Heart right ventricle (tissue), 16 donors: ENCODE data around the gene PRKAG2. TPM values are rescaled to one million over a fixed set of nuclear protein-coding genes. Genes with fewer than 3 reads are reported as not detected.

Experiments used
- ATAC-seq, 8 donors: fragments of 200-7000 bp; cut with Tn5 transposase; one replicate each; pipeline ENCODE4 v1.9.1; 2020; ENCODE audit warnings: mild to moderate bottlenecking in 8 of 8, moderate library complexity in 8 of 8, moderate number of reproducible peaks in 1 of 8
- DNase-seq, 2 donors: peaks; one replicate each; pipeline ENCODE4 v3.0.0-alpha.2; 2020
- H3K27ac ChIP-seq, 10 donors: fragments of 200-600 bp; sonication (generic) in 2 of 10; one replicate each; pipeline versions ENCODE4 v1.5.0 to v1.8.0; 2020 to 2022; ENCODE audit warnings: mild to moderate bottlenecking in 3 of 10
- H3K27me3 ChIP-seq, 7 donors: fragments of 200-600 bp; one replicate each; pipeline ENCODE4 v1.8.0; 2021 to 2022; ENCODE audit warnings: mild to moderate bottlenecking in 2 of 7
- H3K36me3 ChIP-seq, 9 donors: fragments of 200-600 bp; sonication (generic) in 1 of 9; one replicate each; pipeline versions ENCODE4 v1.5.0 to v1.8.0; 2020 to 2022; ENCODE audit warnings: mild to moderate bottlenecking in 2 of 9
- H3K4me1 ChIP-seq, 9 donors: fragments of 200-600 bp; sonication (generic) in 1 of 9; one replicate each; pipeline versions ENCODE4 v1.5.0 to v1.8.0; 2020 to 2022; ENCODE audit warnings: mild to moderate bottlenecking in 4 of 9
- H3K4me3 ChIP-seq, 10 donors: fragments of 200-600 bp; sonication (generic) in 2 of 10; one replicate each; pipeline versions ENCODE4 v1.5.0 to v1.8.0; 2020 to 2022; ENCODE audit warnings: mild to moderate bottlenecking in 7 of 10, moderate library complexity in 2 of 10
- H3K9me3 ChIP-seq, 11 donors: fragments of 200-600 bp in 10 of 11; sonication (generic) in 2 of 11; one replicate each; pipeline versions ENCODE4 v1.5.0 to v1.8.0; 2013 to 2022; ENCODE audit warnings: mild to moderate bottlenecking in 2 of 11, control low read depth in 1 of 11, moderate library complexity in 1 of 11
- WGBS, 2 donors: extraction: QIAGEN DNeasy Blood & Tissue Kit; methylation state at CpG; one replicate each; pipeline ENCODE4 v1.1.7; 2013; ENCODE audit warnings: inconsistent platforms in 1 of 2; 5-methylcytosine and 5-hydroxymethylcytosine counted together
- intact Hi-C, 10 donors: fragments of 100-400 bp; cut with DNase I; formaldehyde crosslinking; loops; one replicate each; pipeline versions ENCODE4 v1.11.1 to v1.14.2; 2022
- polyA plus RNA-seq, 2 donors: library from polyadenylated mRNA; stranded (reverse); fragments of 200-250 nt; gene quantifications; one replicate each; pipeline ENCODE4 v1.2.3, GENCODE V29; 2013
- total RNA-seq, 10 donors: library from RNA; stranded (reverse); fragmentation: NEBNext Ultra II Directional in 3 of 10; extraction: Animal tissue kit (Norgen Biotek cat#: 25700) in 3 of 10; gene quantifications; one replicate each; pipeline versions ENCODE4 v1.2.1 to v1.2.4, GENCODE V29; 2021 to 2023
- TF ChIP-seq, protein P1 (sequence below), 9 donors: fragments of 200-600 bp; sonication (generic) in 2 of 9; IDR thresholded peaks; one replicate each; pipeline versions ENCODE4 v1.5.0 to v1.8.0; 2021 to 2022; ENCODE audit warnings: antibody characterized with exemption in 9 of 9, mild to moderate bottlenecking in 5 of 9, moderate library complexity in 1 of 9
- donor health status: Arrhythmogenic right ventricular cardiomyopathy.
- donor health status: ischemic (EF 13 %, LVEDD 7.1; RV severe dilation, severe dysfunction).
- donor health status: healthy with polysubstance abuse.
- donor health status: DM: no; HTN: yes; CAD: no.
- donor health status: DM: no; HTN: no; CAD: no.
- donor health status: ischemic (EF 25% LVEDD 6.9; RV normal size, moderate dysfunction).
- donor health status: ischemic (EF 25% LVEDD 5.7; RV mildly dilated, moderate dysfunction).
- donor health status: healthy.
- donor health status: DM: yes; HTN: yes; CAD: no.
- donor health status: Ischemic cardiomyopathy.
- donor health status: ischemic (EF 35%, LVEDD 5.7; RV mildly dilated, moderate dysfunction).
- donor health status: nonischemic (EF 11% LVEDD 7.7; RV severe dilation, severe dysfunction).
- donor health status: DM: yes; HTN: yes; CAD: no.
- donor health status: PGD.
- donor health status: ischemic (EF 29% LVEDD 5.4; RV normal size, mild dysfunction).
- donor health status: nonischemic (EF 23%, LVEDD 6.1; RV moderate dilation, normal function).

PRKAG2 gene
- total and polyA plus RNA-seq, 12 donors, result 52.4 to 156 (median 114) TPM

- H3K9me3 ChIP-seq, result no peaks in the 10 kb centered on the region
- peaks cover 3 to 64% (median 41%) of the 10 kb centered on the region in 9 donors for H3K4me1 ChIP-seq
- intact Hi-C loops, result loop anchor here in 2 of 10 donors (10.0 kb wide), 1 partner anchor 87 kb away; no protein-coding TSS in a partner anchor
- H3K36me3 ChIP-seq, result no peaks in the 10 kb centered on the region
- ATAC-seq (no peak), DNase-seq (no peak)
- no peak overlapping the region for H3K27ac ChIP-seq
- TF ChIP-seq, protein P1, sequence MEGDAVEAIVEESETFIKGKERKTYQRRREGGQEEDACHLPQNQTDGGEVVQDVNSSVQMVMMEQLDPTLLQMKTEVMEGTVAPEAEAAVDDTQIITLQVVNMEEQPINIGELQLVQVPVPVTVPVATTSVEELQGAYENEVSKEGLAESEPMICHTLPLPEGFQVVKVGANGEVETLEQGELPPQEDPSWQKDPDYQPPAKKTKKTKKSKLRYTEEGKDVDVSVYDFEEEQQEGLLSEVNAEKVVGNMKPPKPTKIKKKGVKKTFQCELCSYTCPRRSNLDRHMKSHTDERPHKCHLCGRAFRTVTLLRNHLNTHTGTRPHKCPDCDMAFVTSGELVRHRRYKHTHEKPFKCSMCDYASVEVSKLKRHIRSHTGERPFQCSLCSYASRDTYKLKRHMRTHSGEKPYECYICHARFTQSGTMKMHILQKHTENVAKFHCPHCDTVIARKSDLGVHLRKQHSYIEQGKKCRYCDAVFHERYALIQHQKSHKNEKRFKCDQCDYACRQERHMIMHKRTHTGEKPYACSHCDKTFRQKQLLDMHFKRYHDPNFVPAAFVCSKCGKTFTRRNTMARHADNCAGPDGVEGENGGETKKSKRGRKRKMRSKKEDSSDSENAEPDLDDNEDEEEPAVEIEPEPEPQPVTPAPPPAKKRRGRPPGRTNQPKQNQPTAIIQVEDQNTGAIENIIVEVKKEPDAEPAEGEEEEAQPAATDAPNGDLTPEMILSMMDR (IDR thresholded peaks at IDR 0.05), result peak in 1 of 9 donors; percentile 8
- no peaks in the 10 kb centered on the region for H3K27me3 ChIP-seq
- H3K4me3 ChIP-seq, result no peak overlapping the region
- 80% methylated on average over 7 of the region's 7 CpGs for WGBS, 2 donors
Observed at GRCh38 chr7:151871904-151872303, 5.0 kb downstream of the PRKAG2 start.

GRCh38 chr7:151871189-151871735 lies 5.7 kb downstream of the PRKAG2 start:
- H3K9me3 ChIP-seq, result no peaks in the 10 kb centered on the region
- intact Hi-C loops, result loop anchor here in 2 of 10 donors (10.0 kb wide), 1 partner anchor 86 kb away; no protein-coding TSS in a partner anchor
- WGBS, 2 donors, result 93 to 94% methylated on average over 13 of the region's 13 CpGs
- H3K27ac ChIP-seq, result peak overlapping the region in 1 of 10 donors; percentile 31
- H3K4me3 ChIP-seq, result no peak overlapping the region
- no peaks in the 10 kb centered on the region for H3K27me3 ChIP-seq
- no peak for DNase-seq
- peaks cover 3 to 59% (median 38%) of the 10 kb centered on the region in 9 donors for H3K4me1 ChIP-seq
- H3K36me3 ChIP-seq, result no peaks in the 10 kb centered on the region
- ATAC-seq, result no peak
- TF ChIP-seq, protein P1 (IDR thresholded peaks at IDR 0.05), result no peak

DNA sequence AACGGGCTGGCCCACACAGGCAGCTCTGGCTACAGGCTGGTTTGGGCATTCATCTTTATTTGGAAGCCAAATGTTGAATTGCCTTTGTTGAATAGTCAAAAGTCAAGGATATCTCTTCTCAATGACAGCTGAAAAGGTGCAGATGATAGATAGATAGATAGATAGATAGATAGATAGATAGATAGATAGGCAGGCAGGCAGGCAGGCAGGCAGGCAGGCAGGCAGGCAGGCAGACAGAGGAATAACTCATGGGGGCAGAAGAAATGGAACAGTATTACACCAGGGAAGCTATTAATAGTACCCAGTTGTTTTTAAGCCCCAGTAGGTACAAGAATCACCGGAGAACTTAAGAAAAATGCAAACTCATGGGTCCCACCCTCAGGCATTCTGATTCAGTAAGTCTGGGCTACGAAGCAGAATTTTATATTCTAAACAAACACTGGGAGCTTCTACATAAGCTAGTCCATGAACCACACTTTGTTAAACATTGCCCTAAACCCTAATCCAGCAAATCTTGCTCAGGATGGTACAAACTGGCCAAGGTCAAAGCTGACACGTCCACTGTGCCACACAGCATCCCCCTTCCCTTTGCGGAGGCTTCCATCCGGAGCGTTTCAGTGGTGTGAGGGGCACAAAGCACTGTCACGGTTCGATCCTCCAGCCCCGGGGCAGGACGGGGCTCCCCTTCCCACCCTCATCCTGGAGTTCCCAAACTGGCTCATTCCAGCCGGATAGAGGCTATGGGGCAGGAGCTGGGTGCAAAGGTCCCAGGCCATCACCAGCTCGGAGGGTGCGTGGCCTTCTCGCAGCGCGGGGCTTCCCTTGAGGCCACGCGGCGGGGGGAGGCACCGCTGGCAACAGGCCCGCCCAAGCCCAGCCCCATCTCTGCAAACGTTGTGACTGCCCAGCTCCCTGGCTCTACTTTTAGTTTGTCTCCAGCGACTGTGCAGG lies 6.7 kb downstream of the PRKAG2 start:
- no peak for ATAC-seq

GRCh38 chr7:151869455-151869854 lies 7.5 kb downstream of the PRKAG2 start:
- intact Hi-C loops, result no loop called here
- peak in 3 of 8 donors; percentile 13 to 29 (median 13) for ATAC-seq
- Histone ChIP-seq H3K36me3 (no peaks in the 10 kb centered on the region), H3K9me3 (no peaks in the 10 kb centered on the region), H3K4me3 (no peak overlapping the region), H3K27me3 (no peaks in the 10 kb centered on the region), H3K4me1 (peaks cover 3 to 52% (median 29%) of the 10 kb centered on the region in 9 donors), H3K27ac (peak overlapping the region in 7 of 10 donors; percentile 70 to 91 (median 88))
- TF ChIP-seq, protein P1 (IDR thresholded peaks at IDR 0.05), result no peak
- 67 to 77% methylated on average over 13 of the region's 13 CpGs for WGBS, 2 donors
- no peak for DNase-seq

More for the DNA sequence above, 6.7 kb downstream of the PRKAG2 start:
- peak overlapping the region in 8 of 10 donors; percentile 9 to 91 (median 86) for H3K27ac ChIP-seq
- TF ChIP-seq, protein P1 (IDR thresholded peaks at IDR 0.05), result no peak
- DNase-seq, result no peak
- H3K27me3 ChIP-seq, result no peaks in the 10 kb centered on the region
- H3K9me3 ChIP-seq, result no peaks in the 10 kb centered on the region
- WGBS, 2 donors, result 83 to 84% methylated on average over 24 of the region's 24 CpGs
- intact Hi-C loops, result loop anchor here in 2 of 10 donors (10.0 kb wide), 1 partner anchor 85 kb away; no protein-coding TSS in a partner anchor
- no peak overlapping the region for H3K4me3 ChIP-seq
- H3K4me1 ChIP-seq, result peaks cover 3 to 59% (median 37%) of the 10 kb centered on the region in 9 donors
- H3K36me3 ChIP-seq, result no peaks in the 10 kb centered on the region
